G401.6 (cell line): ENCODE results near the gene GRK6.

Source experiments
- FAIRE-seq: peaks from 2 replicates; lab custom pipeline; 2012; peaks lifted over from hg19 to GRCh38; lab: Jason Lieb, UNC

Gene GRK6

DNA sequence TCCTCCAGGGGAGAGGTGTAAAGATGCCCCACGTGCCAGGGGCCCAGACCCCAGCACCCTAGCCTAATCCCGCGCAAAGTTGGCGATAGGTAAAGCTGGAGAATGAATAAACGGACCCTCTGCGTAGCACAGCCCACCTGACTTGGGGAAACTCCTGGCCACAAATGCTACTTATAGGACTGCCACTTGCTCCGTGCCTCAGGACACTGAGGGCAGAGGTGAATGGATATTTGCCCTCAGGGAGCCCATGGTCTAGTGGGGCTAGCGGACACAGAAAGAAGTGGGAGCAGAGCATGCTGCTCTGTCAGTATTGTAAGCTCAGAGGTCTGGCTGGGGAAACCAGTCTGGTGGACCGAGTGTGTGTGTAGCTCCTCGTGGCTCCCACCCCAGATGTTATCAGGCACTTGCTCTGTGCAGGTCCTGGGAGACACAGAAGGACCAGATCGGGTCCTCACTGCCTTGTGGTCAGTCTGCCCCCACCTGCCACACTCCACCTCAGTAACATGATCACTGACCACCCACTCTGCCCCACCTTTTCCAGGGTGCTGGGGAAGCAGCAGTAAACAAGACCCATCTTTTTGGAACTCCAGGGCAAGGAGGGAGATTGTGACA is 841 bp downstream of the GRK6 start:
- FAIRE-seq: no peak

DNA sequence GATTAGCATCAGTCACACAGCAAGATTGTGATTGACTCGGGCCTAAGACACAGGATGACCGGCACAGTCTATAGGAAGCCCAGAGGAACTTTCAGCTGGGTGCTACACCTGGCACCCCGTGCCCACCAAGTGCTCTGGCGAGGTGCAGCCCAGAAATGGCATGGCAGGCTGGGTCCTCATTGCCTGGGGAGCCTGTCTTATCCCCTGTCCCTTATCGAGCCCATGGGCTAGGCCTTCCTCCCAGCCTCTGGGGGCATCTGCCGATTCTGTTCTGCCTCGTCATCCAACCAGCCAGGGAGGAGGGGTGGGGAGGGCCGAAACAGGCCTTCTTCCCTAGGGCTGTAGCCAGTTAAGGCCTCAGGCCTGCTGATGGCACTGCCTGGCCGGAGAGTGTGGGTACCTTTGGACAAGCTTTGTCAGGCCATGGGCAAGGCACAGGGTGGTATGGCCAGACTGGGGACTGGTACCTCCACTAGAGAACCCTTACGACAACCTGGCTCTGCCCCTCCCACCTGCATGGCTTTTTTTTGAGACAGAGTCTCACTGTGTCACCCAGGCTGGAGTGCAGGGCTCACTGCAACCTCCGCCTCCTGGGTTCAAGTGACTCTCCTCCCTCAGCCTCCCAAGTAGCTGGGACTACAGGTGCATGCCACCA is 1.6 kb downstream of the GRK6 start:
- no peak for FAIRE-seq

DNA sequence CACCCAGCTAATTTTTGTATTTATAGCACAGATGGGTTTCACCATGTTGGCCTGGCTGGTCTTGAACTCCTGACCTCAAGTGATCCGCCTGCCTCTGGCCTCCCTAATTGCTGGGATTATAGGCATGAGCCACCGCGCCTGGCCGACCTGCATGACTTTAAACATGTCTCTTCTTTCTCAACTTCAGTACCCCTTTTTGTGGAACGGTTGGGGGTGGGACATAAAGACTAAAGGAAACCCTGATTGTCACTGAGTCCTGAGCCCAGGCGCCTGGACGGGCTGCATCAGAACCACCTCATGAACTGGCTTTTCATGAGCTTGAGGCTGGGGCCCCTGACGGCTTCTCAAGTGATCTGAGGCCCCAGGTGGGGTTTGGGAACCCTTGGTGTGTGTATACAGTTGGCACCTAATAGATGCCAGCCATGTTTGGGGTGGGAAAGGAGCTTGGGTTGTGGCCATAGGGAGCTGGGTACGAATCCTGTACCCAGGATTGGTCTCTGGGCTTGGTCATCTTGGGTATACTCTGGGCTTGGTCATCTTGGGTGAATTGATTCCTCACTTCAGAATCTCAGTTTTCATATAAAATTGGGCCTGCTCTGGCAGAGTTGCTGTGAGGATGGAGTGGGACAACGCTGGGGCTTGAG is 2.2 kb downstream of the GRK6 start:
- FAIRE-seq: no peak

DNA sequence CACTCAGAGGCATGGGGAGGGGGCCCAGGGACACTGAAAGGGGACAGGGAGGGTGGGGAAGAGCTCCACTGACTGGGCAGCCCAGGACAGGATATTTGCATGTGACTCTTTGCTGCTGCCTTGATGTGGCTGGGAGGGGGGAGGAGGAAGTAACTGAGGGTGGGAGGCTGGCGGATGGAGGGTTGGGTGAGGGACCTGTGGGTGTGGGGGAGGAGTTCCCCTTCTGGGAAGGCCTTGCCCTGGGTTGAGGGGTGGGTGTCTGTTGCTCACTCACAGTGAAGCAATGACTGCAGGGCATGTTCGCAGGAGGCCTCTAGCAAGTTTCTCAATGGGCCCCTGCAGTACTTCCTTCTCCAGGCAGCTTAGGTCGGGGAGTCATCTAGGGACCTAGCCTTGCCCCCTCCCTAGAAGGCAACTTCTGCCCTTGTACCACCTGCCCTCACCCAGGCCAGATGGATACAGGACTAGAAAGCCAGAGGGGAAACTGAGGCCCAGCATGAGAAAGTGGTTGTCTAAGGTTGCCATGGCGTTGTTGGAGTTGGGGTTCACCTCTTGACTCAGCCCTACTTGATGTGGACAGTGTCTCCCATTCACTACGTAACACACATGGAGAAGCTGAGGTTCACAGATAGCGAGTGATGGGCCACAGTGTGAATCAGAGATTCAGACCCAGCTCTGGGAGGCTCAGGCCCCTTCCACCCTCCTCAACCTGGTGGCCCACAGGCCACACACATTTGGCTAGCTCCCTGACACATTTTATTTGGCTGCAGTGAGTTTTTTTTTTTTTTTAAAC is 3.0 kb downstream of the GRK6 start:
- no peak for FAIRE-seq

DNA sequence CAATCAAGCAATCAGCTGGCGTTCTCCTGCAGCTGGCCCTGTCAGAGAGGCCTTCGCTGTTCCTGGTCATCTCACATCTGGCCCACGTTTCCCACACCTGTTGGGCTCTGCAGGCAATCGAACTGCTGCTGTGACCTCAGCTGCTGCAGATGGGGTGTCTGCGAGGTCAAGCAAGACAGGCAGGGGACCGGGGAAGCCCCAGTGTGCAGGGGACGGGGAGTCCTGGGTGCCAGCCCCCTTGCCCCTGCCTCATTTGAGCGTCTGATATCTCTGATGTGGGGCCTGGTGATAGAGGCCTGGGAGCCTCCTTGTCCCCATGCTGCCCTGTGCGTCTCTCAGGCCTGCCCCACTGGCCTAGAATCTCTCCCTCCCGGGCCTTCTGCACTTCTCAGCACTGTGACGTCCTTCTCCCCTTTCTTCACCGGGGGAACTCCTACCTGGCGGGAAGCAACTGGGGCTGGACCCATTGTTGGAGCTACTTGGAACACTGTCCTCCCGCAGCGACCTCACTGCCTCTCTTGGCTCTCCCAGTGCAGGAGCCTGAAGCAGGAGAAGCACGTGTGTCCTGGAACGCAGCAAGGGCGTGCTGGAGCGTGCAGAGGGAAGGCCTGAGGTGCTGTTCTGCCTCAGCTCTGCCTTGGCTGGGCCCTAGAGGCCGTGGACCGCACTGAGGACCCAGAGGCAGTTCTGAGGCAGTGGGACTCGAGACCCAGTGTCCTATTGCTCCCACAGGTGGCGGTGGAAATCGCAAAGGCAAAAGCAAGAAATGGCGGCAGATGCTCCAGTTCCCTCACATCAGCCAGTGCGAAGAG is 3.9 kb downstream of the GRK6 start:
- no peak for FAIRE-seq

DNA sequence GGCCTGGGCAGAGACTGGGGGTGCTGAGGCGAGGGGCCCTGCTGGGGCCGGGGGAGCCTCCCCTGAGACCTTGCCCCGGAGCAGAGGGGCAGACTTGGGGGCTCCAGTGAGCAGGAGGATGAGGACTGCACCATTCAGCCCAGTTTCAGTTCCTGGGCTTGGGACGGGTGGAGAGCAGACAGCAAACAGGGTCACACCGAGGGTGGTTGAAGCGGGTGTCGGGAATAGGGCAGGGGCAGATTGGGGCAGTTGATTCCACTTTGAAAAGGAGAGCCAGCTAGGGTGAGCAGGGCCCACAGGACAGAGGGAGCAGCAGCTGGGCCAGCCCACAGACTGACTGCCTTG is 4.5 kb downstream of the GRK6 start:
- FAIRE-seq: no peak

DNA sequence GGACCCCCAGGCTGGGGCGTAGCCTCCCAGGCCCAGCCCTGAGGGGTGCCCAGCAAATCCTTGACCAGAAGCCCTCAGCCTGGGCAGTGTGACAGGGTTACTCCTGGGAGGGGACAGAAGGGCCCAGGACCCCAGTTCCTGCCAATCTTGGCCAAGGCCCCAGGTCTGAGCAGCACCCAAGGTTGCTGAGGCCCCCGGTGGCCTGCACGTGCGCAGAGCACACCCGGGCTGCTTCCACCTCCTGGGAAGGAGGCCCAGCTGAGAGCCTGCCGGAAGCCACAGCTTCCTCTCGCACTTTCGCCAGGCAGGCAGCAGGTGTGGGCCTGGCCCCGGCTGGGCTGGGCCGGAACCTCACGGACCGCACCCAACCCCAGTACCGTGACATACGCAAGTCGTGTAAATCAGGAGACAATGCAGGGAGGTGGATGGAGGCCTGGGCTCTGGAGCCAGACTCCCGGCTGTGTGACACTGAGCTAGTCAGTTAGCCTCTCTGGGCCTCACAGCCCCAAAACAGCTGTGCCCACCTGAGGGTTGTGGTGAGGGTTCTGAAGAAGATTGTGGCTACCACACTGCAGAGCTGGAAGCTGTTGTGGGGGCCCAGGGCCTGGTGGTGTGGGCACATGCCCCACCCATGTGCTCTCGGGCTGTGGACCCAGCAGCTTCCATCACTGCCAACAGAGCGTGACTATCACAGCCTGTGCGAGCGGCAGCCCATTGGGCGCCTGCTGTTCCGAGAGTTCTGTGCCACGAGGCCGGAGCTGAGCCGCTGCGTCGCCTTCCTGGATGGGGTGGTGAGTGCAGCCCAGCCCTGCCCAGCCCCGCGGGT is 5.1 kb downstream of the GRK6 start:
- no peak for FAIRE-seq

DNA sequence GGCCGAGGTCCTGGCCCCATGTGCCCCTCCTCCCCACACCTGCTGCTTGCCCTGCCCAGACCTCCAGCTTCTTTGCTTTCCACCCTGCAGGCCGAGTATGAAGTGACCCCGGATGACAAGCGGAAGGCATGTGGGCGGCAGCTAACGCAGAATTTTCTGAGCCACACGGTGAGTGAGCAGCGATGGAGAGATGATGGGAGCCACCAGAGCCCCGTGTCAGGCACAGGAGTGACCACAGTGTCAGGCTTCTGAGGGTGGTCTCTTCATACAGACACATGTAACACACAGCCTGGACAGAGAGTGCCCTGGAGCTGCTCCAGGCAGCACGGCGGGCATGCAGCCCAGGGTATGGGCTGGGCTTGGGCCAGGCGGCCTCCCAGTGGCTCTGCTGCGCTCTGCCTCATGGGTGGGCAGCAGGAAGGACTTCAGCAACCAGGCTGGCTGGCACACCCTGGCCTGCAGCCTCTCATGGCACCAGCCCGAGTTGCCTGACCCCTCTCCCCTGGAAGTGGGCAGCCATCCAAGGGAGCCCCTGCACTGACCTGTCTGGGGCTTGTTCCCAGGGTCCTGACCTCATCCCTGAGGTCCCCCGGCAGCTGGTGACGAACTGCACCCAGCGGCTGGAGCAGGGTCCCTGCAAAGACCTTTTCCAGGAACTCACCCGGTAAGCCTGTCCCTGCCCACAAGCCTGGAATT is 5.8 kb downstream of the GRK6 start:
- no peak for FAIRE-seq

DNA sequence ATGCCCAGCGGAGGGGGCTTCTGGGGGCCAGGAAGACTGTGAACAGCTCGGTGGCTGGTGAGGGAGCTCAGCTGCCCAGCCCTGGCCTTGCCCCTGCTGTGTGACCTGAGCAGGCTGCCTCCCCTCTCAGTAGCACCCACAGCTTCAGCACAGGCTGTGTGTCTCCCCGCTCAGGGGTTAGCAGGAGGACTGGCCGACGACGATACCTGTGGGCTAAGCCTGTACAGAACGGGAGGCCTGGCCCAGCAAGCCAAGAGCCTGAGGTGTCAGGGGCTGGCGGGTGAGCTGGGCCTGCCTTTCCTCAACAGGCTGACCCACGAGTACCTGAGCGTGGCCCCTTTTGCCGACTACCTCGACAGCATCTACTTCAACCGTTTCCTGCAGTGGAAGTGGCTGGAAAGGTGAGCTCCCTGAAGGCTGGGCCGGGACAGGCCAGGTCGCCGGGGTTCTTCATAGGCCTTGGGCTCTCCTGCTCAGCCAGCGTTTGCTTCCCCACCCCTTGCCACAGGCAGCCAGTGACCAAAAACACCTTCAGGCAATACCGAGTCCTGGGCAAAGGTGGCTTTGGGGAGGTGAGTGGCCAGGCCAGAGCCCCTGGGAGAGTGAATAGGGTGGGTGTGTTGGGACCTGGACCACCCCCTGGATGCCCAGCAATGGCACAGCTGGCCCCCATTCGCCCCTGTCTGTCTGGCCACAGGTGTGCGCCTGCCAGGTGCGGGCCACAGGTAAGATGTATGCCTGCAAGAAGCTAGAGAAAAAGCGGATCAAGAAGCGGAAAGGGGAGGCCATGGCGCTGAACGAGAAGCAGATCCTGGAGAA is 6.6 kb downstream of the GRK6 start:
- no peak for FAIRE-seq

DNA sequence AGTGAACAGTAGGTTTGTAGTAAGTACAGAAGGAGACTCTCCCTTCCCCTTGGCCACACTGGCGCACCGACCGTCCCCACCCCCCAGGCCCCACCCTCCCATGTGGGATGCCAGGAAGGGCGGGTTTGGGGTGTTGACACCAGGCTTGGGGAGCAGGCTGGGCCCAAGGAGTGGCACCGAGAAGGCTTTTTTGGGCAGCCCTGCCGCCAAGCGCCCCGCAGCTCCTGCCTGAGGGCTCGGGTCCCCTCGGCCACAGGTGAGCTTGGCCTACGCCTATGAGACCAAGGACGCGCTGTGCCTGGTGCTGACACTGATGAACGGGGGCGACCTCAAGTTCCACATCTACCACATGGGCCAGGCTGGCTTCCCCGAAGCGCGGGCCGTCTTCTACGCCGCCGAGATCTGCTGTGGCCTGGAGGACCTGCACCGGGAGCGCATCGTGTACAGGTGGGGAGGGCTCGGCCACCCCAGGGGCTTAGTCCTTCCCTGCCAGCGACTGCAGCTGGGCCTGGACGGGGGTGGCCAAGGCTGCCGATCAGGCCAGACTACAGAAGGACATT is 7.3 kb downstream of the GRK6 start:
- FAIRE-seq: no peak

DNA sequence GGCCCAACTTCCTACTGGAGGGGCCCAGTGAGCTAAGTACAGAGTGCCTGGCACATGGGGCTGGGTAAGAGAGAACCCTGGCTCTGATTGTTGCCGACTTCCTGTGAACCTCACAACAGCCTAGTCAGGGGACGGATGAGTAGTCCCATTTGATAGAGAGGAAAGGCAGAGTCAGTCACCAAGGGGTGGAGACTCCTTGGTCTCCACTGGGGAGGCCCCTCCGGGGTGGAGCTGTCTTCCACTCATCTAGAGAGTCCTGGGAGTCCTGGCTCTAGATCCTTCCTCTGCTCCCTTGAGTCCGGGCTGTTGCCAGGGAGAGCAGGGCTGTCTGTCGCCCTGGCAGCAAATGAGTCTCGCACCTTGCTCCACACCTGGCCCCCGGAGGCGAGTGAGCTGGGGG is 8.0 kb downstream of the GRK6 start:
- no peak for FAIRE-seq

DNA sequence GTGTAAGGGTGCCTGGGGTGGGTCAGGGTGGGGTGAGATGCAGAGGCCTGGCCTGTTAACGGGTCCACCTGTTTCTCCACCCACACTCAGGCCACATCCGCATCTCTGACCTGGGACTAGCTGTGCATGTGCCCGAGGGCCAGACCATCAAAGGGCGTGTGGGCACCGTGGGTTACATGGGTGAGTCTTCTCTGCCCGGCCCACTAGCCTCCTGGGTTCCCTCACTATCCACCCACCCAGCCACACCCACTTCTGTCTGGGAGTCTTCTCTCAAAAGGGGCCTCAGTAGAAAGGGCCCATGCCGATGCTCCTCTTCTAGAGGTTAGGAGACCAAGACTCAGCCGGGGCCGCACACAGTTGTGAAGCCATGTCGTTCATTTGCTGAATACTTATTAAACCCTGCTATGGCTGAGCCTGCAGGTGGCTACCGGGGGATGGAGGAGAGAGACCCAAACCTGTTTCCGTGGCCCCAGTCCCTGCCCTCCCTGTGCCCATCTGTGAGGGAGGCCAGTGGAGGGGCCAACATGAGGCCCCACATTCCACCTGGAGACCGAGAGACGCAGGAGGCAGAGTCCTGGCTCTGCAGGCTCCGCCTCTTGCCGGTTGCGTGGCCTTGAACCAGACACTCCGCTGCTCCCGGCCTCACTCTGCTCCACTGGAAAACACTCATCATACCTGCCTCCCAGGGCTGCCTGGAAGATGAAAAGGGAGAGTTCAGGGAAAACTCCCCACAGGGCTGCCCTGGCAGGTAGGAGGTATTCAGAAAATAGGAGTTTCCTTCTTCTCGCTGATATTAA is 8.7 kb downstream of the GRK6 start:
- FAIRE-seq: no peak

DNA sequence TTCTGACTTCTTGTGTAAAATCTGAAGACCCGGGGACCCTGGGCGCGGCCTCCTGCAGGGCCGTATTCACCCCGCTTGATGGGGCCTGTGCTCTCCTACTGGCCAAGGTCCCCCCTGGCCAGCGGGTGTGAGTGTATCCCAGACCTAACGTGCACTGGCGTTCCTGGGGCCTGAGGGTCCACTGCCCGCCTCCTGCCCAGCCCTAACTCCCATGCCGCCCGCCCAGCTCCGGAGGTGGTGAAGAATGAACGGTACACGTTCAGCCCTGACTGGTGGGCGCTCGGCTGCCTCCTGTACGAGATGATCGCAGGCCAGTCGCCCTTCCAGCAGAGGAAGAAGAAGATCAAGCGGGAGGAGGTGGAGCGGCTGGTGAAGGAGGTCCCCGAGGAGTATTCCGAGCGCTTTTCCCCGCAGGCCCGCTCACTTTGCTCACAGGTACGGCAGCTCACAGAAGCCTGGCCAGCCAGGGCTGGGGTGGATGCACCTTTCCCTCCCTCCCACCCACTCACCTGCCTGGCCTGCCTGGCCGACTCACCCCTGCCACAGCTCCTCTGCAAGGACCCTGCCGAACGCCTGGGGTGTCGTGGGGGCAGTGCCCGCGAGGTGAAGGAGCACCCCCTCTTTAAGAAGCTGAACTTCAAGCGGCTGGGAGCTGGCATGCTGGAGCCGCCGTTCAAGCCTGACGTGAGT is 9.5 kb downstream of the GRK6 start:
- FAIRE-seq: no peak

DNA sequence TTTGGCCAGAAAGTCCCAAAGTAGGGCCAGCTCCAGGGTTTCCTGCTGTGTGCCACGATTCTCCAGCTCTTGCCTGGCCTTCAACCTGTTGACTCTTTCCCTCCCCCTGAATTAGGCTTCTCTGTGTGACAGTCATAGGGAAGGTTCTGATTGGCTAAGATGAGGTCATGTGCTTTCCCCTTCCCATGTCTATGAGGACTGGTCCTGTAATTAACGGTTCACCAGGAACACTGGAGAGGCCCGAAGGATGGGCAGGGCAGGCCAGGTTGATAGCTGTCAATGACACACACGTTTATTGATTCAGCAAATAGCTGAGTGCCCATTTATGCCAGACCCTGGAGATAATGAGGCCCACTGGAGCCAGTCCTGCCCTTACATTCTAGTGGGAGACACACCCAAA is 11.1 kb downstream of the GRK6 start:
- FAIRE-seq: no peak

DNA sequence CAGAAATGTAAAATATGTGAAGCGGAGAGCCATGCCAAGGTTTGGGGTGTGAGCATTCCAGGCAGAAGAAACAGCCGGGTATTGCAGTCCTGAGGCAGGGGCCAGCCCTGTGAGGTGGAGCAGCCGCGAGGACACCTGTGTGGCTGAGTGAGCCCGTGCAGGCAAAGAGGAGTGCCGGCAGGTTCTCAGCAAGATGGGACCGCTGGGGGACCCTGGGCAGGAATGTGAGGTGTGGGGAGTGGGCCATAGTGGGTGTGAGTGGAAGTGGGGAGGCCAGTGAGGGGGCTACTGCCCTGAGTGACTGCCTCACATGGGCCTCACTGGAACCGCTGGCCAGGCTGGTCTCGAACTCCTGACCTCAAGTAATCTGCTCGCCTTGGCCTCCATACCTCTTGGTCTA is 12.0 kb downstream of the GRK6 start:
- FAIRE-seq: no peak

DNA sequence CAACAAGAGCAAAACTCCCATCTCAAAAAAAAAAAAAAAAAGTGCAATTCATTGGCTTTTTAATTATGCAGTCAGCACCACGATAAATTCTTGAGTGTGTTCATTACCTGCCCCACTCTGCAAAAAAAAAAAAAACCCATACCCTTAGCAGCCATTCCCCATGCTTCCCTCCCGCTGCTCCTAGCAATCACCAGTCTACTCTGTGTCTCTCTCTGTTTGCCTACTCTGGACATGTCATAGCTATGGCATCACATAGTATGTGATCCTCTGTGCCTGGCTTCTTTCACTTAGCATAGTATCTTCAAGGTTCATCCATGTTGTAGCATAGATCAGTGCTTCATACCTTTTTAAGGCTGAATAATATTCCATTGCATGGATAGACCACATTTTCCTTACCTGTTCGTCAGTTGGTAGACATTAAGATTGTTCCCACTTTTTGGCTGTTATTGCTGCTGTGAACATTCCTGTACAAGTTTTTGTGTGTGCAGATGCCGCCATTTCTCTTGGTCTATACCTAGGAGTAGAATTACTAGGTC is 13.1 kb downstream of the GRK6 start:
- no peak for FAIRE-seq

DNA sequence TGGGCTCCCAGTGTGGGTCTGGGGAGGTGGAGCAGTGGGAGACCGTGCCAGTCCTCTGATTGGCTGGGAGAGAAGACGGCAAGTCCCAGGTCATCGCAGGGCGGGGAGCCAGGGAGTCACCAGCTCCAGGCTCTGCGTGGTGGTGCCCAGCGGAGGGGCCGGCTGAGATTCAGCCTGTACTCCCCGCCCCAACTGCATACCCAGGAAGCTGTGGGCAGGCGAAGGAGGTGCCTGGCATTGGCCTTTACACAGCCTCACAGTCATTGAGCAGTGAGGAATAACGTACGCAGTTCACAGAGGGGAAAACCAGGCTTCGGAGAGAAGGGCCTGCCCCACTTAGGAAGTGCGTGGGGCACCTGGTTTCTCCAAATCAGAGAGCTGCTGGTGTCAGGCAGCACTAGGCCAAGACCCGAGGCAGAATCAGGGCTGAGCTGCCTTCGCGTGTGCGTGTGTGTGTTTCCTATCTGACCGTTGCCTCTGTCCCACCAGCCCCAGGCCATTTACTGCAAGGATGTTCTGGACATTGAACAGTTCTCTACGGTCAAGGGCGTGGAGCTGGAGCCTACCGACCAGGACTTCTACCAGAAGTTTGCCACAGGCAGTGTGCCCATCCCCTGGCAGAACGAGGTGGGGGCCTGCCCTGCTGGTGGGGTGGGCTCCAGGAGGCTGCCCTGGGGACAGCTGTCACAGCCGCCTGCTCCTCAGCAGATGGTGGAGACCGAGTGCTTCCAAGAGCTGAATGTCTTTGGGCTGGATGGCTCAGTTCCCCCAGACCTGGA is 13.9 kb downstream of the GRK6 start:
- FAIRE-seq: no peak
